Ammon's horn (tissue), 1 donor: ENCODE data around the gene ARNT2.

ENCODE experiments used
- DNase-seq: peaks from one replicate; pipeline ENCODE4 v3.0.0-alpha.2; 2016; ENCODE audit warnings: low spot score

The ARNT2 gene

GRCh38 chr15:80411788-80412288, 7.7 kb downstream of the ARNT2 start:
- no peak for DNase-seq

- DNase-seq: no peak
Measured at GRCh38 chr15:80414546-80415357, 10.6 kb downstream of the ARNT2 start.

GRCh38 chr15:80415358-80415670, 11.1 kb downstream of the ARNT2 start:
- DNase-seq: peak; percentile 61

- DNase-seq: no peak
Measured at GRCh38 chr15:80416702-80417101, 12.5 kb downstream of the ARNT2 start.

GRCh38 chr15:80418892-80419537, 14.8 kb downstream of the ARNT2 start:
- DNase-seq: peak; percentile 73

GRCh38 chr15:80419546-80419945, 15.4 kb downstream of the ARNT2 start:
- DNase-seq: no peak

GRCh38 chr15:80420658-80421057, 16.5 kb downstream of the ARNT2 start:
- DNase-seq: no peak

- no peak for DNase-seq
Measured at GRCh38 chr15:80423215-80423614, 19.0 kb downstream of the ARNT2 start.

GRCh38 chr15:80424381-80424780, 20.2 kb downstream of the ARNT2 start:
- DNase-seq: no peak

GRCh38 chr15:80426316-80426715, 22.1 kb downstream of the ARNT2 start:
- peak; percentile 91 for DNase-seq

- DNase-seq: no peak
Measured at GRCh38 chr15:80429964-80430363, 25.8 kb downstream of the ARNT2 start.

GRCh38 chr15:80431635-80432344, 27.6 kb downstream of the ARNT2 start:
- no peak for DNase-seq

GRCh38 chr15:80432345-80432702, 28.1 kb downstream of the ARNT2 start:
- DNase-seq: no peak

GRCh38 chr15:80433836-80434235, 29.7 kb downstream of the ARNT2 start:
- no peak for DNase-seq

GRCh38 chr15:80434926-80435720, 30.9 kb downstream of the ARNT2 start:
- DNase-seq: no peak

GRCh38 chr15:80436511-80437307, 32.5 kb downstream of the ARNT2 start:
- DNase-seq: no peak

GRCh38 chr15:80437334-80437891, 33.2 kb downstream of the ARNT2 start:
- DNase-seq: peak; percentile 45

GRCh38 chr15:80439140-80439539, 35.0 kb downstream of the ARNT2 start:
- DNase-seq: no peak

GRCh38 chr15:80440024-80440423, 35.8 kb downstream of the ARNT2 start:
- no peak for DNase-seq

GRCh38 chr15:80441041-80441440, 36.9 kb downstream of the ARNT2 start:
- DNase-seq: no peak

GRCh38 chr15:80441714-80442113, 37.5 kb downstream of the ARNT2 start:
- DNase-seq: no peak
